ENCODE results near the gene RMND5A.
A peak's percentile ranks its signal among the peaks of the same experiment; 100 is the strongest.
"Not testable (repeated sequence)": the region's sequence is repeated elsewhere in the genome, so short reads cannot be mapped to it uniquely, and the experiment has no call there.

Gene RMND5A

GRCh38 chr2:86719637-86720539 is at the start of gene RMND5A:
RMND5A (plus strand) TSS chr2:86720291; CDS start chr2:86720668, 377 bp downstream.
- not testable (repeated sequence) for H3K9me3 ChIP-seq (ENCODE audit: control insufficient read depth, insufficient read depth, low read length); H3K36me3 ChIP-seq (ENCODE audit: control insufficient read depth, insufficient read depth, low read length); H3K9ac ChIP-seq (ENCODE audit: low read depth, low read length); H3K4me1 ChIP-seq (ENCODE audit: control insufficient read depth, insufficient read depth, low read length); H3K27me3 ChIP-seq (ENCODE audit: control insufficient read depth, insufficient read depth, low read length)
- peak within 1 kb of the TSS; percentile 59 for H3K4me3 ChIP-seq (ENCODE audit: low read depth, low read length)

GRCh38 chr2:86671337-86671981 is 48.6 kb upstream of the RMND5A start:
- Histone ChIP-seq H3K27me3 (ENCODE audit: control insufficient read depth, insufficient read depth, low read length) (no peaks in the 10 kb centered on the region), H3K4me1 (ENCODE audit: control insufficient read depth, insufficient read depth, low read length) (no peaks in the 10 kb centered on the region), H3K4me3 (ENCODE audit: low read depth, low read length) (no peak overlapping the region), H3K36me3 (ENCODE audit: control insufficient read depth, insufficient read depth, low read length) (no peaks in the 10 kb centered on the region), H3K9me3 (ENCODE audit: control insufficient read depth, insufficient read depth, low read length) (no peaks in the 10 kb centered on the region), H3K9ac (ENCODE audit: low read depth, low read length) (no peak overlapping the region)

GRCh38 chr2:86672027-86672545 is 48.0 kb upstream of the RMND5A start:
- Histone ChIP-seq H3K36me3 (ENCODE audit: control insufficient read depth, insufficient read depth, low read length) (no peaks in the 10 kb centered on the region), H3K27me3 (ENCODE audit: control insufficient read depth, insufficient read depth, low read length) (no peaks in the 10 kb centered on the region), H3K9ac (ENCODE audit: low read depth, low read length) (no peak overlapping the region), H3K9me3 (ENCODE audit: control insufficient read depth, insufficient read depth, low read length) (no peaks in the 10 kb centered on the region), H3K4me3 (ENCODE audit: low read depth, low read length) (no peak overlapping the region), H3K4me1 (ENCODE audit: control insufficient read depth, insufficient read depth, low read length) (no peaks in the 10 kb centered on the region)

DNA sequence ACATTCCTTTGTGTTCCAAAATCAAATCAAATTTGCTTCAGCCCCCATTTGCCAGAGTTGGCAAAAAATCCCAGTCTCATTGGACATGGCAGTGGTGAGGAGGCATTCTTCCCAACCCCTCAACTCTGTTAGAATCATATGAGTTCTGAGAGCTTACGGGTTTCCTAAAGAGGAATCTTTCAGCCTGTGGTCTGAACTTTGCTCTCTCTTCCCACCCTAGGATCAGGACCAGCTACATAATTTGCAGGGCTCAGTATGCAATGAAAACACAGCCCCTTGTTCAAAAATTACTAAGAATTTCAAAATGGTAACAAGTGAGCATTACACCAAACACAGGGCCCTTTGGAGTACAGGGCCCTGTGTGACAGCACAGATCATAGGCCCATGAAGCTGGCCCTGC is 47.1 kb upstream of the RMND5A start:
- Histone ChIP-seq H3K4me3 (ENCODE audit: low read depth, low read length) (no peak overlapping the region), H3K9ac (ENCODE audit: low read depth, low read length) (no peak overlapping the region), H3K4me1 (ENCODE audit: control insufficient read depth, insufficient read depth, low read length) (no peaks in the 10 kb centered on the region), H3K27me3 (ENCODE audit: control insufficient read depth, insufficient read depth, low read length) (no peaks in the 10 kb centered on the region), H3K36me3 (ENCODE audit: control insufficient read depth, insufficient read depth, low read length) (no peaks in the 10 kb centered on the region), H3K9me3 (ENCODE audit: control insufficient read depth, insufficient read depth, low read length) (no peaks in the 10 kb centered on the region)

DNA sequence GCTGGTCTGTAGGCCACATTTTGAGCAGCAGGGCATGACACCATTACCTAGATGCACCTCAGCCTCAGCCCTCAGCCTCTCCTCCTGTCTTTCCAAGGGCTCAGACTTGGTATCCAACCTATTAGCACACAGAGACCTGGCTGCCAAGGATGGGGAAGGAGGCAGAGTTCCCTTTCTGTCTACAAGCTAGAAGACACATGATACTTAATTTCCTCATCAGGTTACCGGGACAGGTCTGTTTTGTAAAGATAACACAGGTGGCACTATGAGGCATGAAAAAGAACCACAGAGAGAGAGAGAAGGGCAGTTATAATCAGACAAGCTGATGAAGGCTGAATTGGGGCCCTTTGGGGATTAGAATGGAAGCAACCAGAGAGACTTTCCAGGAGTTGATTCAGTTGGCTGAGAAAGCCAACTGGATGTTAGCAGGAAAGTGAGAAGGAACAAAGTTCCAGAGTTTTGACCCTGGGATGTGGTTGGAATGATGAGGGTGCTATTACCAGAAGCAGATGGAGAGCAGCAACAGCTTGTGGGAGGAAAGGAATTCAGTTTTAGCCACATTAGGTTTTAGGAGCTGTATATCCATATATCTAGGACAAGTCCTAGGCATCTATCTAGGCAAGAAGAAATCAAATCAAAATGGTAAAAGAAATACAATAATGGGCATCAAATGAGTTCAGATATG is 46.0 kb upstream of the RMND5A start:
- H3K9ac ChIP-seq (ENCODE audit: low read depth, low read length), result no peak overlapping the region
- H3K9me3 ChIP-seq (ENCODE audit: control insufficient read depth, insufficient read depth, low read length), result no peaks in the 10 kb centered on the region
- H3K4me3 ChIP-seq (ENCODE audit: low read depth, low read length), result no peak overlapping the region
- no peaks in the 10 kb centered on the region for H3K27me3 ChIP-seq (ENCODE audit: control insufficient read depth, insufficient read depth, low read length)
- no peaks in the 10 kb centered on the region for H3K36me3 ChIP-seq (ENCODE audit: control insufficient read depth, insufficient read depth, low read length)
- no peaks in the 10 kb centered on the region for H3K4me1 ChIP-seq (ENCODE audit: control insufficient read depth, insufficient read depth, low read length)

GRCh38 chr2:86675104-86675503 is 45.0 kb upstream of the RMND5A start:
- no peak overlapping the region for H3K9ac ChIP-seq (ENCODE audit: low read depth, low read length)
- H3K36me3 ChIP-seq (ENCODE audit: control insufficient read depth, insufficient read depth, low read length), result no peaks in the 10 kb centered on the region
- H3K27me3 ChIP-seq (ENCODE audit: control insufficient read depth, insufficient read depth, low read length), result no peaks in the 10 kb centered on the region
- no peaks in the 10 kb centered on the region for H3K4me1 ChIP-seq (ENCODE audit: control insufficient read depth, insufficient read depth, low read length)
- H3K9me3 ChIP-seq (ENCODE audit: control insufficient read depth, insufficient read depth, low read length), result no peaks in the 10 kb centered on the region
- no peak overlapping the region for H3K4me3 ChIP-seq (ENCODE audit: low read depth, low read length)

DNA sequence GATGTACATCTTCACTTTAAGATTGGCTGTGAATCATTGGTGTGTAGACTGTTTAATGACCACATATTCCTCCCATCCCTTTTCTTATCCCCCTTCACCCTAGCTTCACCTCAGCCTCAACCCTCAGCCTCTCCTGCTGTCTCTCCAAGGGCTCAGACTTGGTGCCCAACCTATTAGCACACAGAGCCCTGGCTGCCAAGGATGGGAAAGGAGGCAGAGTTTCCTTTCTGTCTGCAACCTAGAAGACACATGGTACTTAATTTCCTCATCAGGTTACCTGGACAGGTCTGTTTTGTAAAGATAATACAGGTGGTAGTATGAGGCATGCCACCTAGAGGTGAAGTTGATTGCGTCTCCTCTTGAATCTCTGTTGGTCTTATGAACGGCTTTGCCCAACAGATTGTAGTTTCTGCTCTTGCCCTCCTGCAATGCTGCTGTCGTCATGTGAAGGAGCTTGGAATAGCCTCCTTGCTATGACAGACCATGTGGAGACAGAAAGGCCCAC is 44.5 kb upstream of the RMND5A start:
- no peaks in the 10 kb centered on the region for H3K4me1 ChIP-seq (ENCODE audit: control insufficient read depth, insufficient read depth, low read length)
- H3K9me3 ChIP-seq (ENCODE audit: control insufficient read depth, insufficient read depth, low read length), result no peaks in the 10 kb centered on the region
- no peaks in the 10 kb centered on the region for H3K27me3 ChIP-seq (ENCODE audit: control insufficient read depth, insufficient read depth, low read length)
- no peak overlapping the region for H3K9ac ChIP-seq (ENCODE audit: low read depth, low read length)
- no peak overlapping the region for H3K4me3 ChIP-seq (ENCODE audit: low read depth, low read length)
- H3K36me3 ChIP-seq (ENCODE audit: control insufficient read depth, insufficient read depth, low read length), result no peaks in the 10 kb centered on the region

DNA sequence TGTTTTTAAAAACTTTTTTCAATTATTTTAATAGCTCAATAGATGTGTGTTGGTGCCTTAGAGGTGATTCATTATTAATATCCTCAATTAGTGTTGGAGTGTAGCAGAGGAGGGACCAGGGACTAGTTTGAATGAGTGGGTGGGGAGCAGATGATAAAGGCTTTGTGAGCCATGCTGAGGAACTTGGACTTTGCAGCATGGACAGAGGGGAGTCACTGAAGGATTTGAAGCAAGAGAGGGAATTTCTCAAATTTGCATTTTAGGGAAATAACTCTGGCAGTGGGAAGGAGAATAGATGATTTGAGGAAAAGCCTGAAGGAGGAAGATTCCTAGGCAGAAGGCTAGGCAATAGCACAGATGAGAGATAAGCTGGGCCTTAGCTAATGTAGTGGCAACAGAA is 42.3 kb upstream of the RMND5A start:
- no peaks in the 10 kb centered on the region for H3K9me3 ChIP-seq (ENCODE audit: control insufficient read depth, insufficient read depth, low read length)
- H3K27me3 ChIP-seq (ENCODE audit: control insufficient read depth, insufficient read depth, low read length), result no peaks in the 10 kb centered on the region
- H3K4me3 ChIP-seq (ENCODE audit: low read depth, low read length), result no peak overlapping the region
- H3K4me1 ChIP-seq (ENCODE audit: control insufficient read depth, insufficient read depth, low read length), result no peaks in the 10 kb centered on the region
- H3K9ac ChIP-seq (ENCODE audit: low read depth, low read length), result no peak overlapping the region
- no peaks in the 10 kb centered on the region for H3K36me3 ChIP-seq (ENCODE audit: control insufficient read depth, insufficient read depth, low read length)

DNA sequence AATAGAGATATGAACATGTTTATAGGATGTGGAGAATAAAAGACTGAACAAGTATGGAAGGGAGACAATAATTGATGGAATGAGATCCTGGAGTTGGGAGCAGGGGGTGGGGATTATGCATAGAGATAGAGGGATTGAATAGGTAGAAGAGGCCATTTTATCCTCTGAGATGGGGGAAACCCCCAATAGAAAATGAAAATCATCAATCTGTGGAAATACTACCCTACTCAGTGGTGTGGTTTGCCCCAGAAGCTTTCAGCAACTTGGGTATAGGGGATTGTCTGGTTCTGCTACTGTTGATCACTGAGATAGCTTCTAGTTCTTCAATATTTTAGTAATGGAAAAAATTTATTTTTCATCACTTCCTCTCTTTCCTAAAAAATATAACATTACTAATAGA is 41.1 kb upstream of the RMND5A start:
- no peak overlapping the region for H3K9ac ChIP-seq (ENCODE audit: low read depth, low read length)
- no peaks in the 10 kb centered on the region for H3K36me3 ChIP-seq (ENCODE audit: control insufficient read depth, insufficient read depth, low read length)
- no peaks in the 10 kb centered on the region for H3K27me3 ChIP-seq (ENCODE audit: control insufficient read depth, insufficient read depth, low read length)
- H3K9me3 ChIP-seq (ENCODE audit: control insufficient read depth, insufficient read depth, low read length), result no peaks in the 10 kb centered on the region
- no peaks in the 10 kb centered on the region for H3K4me1 ChIP-seq (ENCODE audit: control insufficient read depth, insufficient read depth, low read length)
- H3K4me3 ChIP-seq (ENCODE audit: low read depth, low read length), result no peak overlapping the region

DNA sequence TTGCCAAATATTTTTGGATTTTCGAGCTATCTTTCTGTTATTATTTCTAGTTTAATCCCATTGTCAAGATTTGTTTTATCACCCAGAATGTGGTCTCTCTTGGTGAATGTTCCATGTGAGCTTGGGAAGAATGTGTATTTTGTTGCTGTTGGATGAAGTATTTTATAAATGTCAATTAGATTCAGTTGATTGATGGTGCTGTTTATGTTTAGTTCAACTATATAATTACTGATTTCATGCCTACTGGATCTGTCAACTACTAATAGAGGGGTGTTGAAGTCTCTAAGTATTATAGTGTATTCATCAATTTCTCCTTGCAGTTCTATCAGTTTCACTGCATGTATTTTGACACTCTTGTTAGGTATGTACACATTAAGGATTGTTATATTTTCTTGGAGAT is 34.7 kb upstream of the RMND5A start:
- Histone ChIP-seq H3K9me3 (ENCODE audit: control insufficient read depth, insufficient read depth, low read length) (no peaks in the 10 kb centered on the region), H3K27me3 (ENCODE audit: control insufficient read depth, insufficient read depth, low read length) (no peaks in the 10 kb centered on the region)

DNA sequence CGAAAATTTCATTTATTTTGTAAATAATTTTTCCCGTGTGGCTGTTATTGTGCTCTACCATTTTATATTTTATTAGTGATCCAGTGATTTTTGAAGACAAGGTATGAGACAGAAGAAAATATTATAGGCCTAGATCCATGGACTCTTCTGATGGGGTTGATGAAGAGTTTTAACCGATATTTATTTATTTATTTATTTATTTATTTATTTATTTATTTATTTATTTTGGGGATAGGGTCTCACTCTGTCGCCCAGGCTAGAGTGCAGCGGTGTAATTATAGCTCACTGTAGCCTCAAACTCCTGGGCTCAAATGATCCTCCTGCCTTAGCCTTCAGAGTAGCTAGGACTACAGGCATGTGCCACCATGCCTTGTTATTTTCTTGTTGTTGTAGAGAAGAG is 33.6 kb upstream of the RMND5A start:
- Histone ChIP-seq H3K9me3 (ENCODE audit: control insufficient read depth, insufficient read depth, low read length) (no peaks in the 10 kb centered on the region), H3K36me3 (ENCODE audit: control insufficient read depth, insufficient read depth, low read length) (no peaks in the 10 kb centered on the region), H3K4me3 (ENCODE audit: low read depth, low read length) (no peak overlapping the region), H3K27me3 (ENCODE audit: control insufficient read depth, insufficient read depth, low read length) (no peaks in the 10 kb centered on the region), H3K4me1 (ENCODE audit: control insufficient read depth, insufficient read depth, low read length) (no peaks in the 10 kb centered on the region), H3K9ac (ENCODE audit: low read depth, low read length) (no peak overlapping the region)

More for the DNA sequence above, 34.7 kb upstream of the RMND5A start:
- no peak overlapping the region for H3K9ac ChIP-seq (ENCODE audit: low read depth, low read length)
- H3K36me3 ChIP-seq (ENCODE audit: control insufficient read depth, insufficient read depth, low read length), result no peaks in the 10 kb centered on the region
- H3K4me3 ChIP-seq (ENCODE audit: low read depth, low read length), result no peak overlapping the region
- H3K4me1 ChIP-seq (ENCODE audit: control insufficient read depth, insufficient read depth, low read length), result no peaks in the 10 kb centered on the region
